ENCODE measurements around the gene FANK1. TPM values are rescaled to one million over a fixed set of nuclear protein-coding genes. Genes with fewer than 3 reads are reported as not detected.

The FANK1 gene
- total and polyA plus RNA-seq, 4 donors: 1.3 to 6.1 (median 1.9) TPM

- no peaks in the 10 kb centered on the region for H3K4me1 ChIP-seq (ENCODE audit: control insufficient read depth in 1 of 2, insufficient read depth in 2 of 2, low read length in 2 of 2)
- intact Hi-C loops (cut with DNase I): no loop called here
- H3K4me3 ChIP-seq (ENCODE audit: low read length in 2 of 2): no peak overlapping the region
- H3K27me3 ChIP-seq (ENCODE audit: control insufficient read depth in 1 of 2, insufficient read depth in 2 of 2, low read length in 1 of 2): no peaks in the 10 kb centered on the region
- no peak for ATAC-seq (ENCODE audit: low FRiP score)
- no peaks in the 10 kb centered on the region for H3K9me3 ChIP-seq (ENCODE audit: control insufficient read depth, low read length)
- no peaks in the 10 kb centered on the region for H3K36me3 ChIP-seq (ENCODE audit: control insufficient read depth in 1 of 2, insufficient read depth in 2 of 2, low read length in 1 of 2)
- DNase-seq: no peak
- 92 to 93% methylated on average over 8 of the region's 8 CpGs for WGBS, 2 donors
- H3K27ac ChIP-seq (ENCODE audit: low read depth in 1 of 2, low read length in 2 of 2): no peak overlapping the region
These were observed 161.1 kb downstream of the FANK1 start for GRCh38 chr10:126057494-126057893.

GRCh38 chr10:126058104-126058503 is 161.7 kb downstream of the FANK1 start:
- intact Hi-C loops (cut with DNase I): no loop called here
- no peak for ATAC-seq (ENCODE audit: low FRiP score)
- DNase-seq: no peak
- Histone ChIP-seq H3K4me3 (ENCODE audit: low read length in 2 of 2) (no peak overlapping the region), H3K27me3 (ENCODE audit: control insufficient read depth in 1 of 2, insufficient read depth in 2 of 2, low read length in 1 of 2) (no peaks in the 10 kb centered on the region), H3K27ac (ENCODE audit: low read depth in 1 of 2, low read length in 2 of 2) (no peak overlapping the region), H3K36me3 (ENCODE audit: control insufficient read depth in 1 of 2, insufficient read depth in 2 of 2, low read length in 1 of 2) (no peaks in the 10 kb centered on the region), H3K4me1 (ENCODE audit: control insufficient read depth in 1 of 2, insufficient read depth in 2 of 2, low read length in 2 of 2) (peaks cover 0 to 3% of the 10 kb centered on the region in 2 donors), H3K9me3 (ENCODE audit: control insufficient read depth, low read length) (no peaks in the 10 kb centered on the region)
- 78 to 84% methylated on average over 6 of the region's 6 CpGs for WGBS, 2 donors

GRCh38 chr10:126058507-126058906 is 162.1 kb downstream of the FANK1 start:
- no peak for ATAC-seq (ENCODE audit: low FRiP score)

More at GRCh38 chr10:126058507-126058906, 162.1 kb downstream of the FANK1 start:
- Histone ChIP-seq H3K9me3 (ENCODE audit: control insufficient read depth, low read length) (no peaks in the 10 kb centered on the region), H3K4me3 (ENCODE audit: low read length in 2 of 2) (no peak overlapping the region), H3K36me3 (ENCODE audit: control insufficient read depth in 1 of 2, insufficient read depth in 2 of 2, low read length in 1 of 2) (no peaks in the 10 kb centered on the region), H3K27ac (ENCODE audit: low read depth in 1 of 2, low read length in 2 of 2) (no peak overlapping the region), H3K27me3 (ENCODE audit: control insufficient read depth in 1 of 2, insufficient read depth in 2 of 2, low read length in 1 of 2) (no peaks in the 10 kb centered on the region), H3K4me1 (ENCODE audit: control insufficient read depth in 1 of 2, insufficient read depth in 2 of 2, low read length in 2 of 2) (peaks cover 0 to 3% of the 10 kb centered on the region in 2 donors)
- intact Hi-C loops (cut with DNase I): no loop called here
- 84 to 88% methylated on average over 9 of the region's 9 CpGs for WGBS, 2 donors
- no peak for DNase-seq

Other genes starting within 250 kb of the FANK1 start
- gene TEX36, start 213.4 kb upstream of the FANK1 start, total RNA-seq: not detected
- not detected for gene TEX36, start 213.4 kb upstream of the FANK1 start, polyA plus RNA-seq
- gene EDRF1, start 176.9 kb upstream of the FANK1 start, total RNA-seq: 10 to 100 TPM; 22.3 to 27.8 TPM
- 10 to 100 TPM in 1 of 2 donors, 1 to 10 TPM in 1; 7.5 to 23.6 TPM for gene EDRF1, start 176.9 kb upstream of the FANK1 start, polyA plus RNA-seq
- under 1 TPM; 0.16 to 0.33 TPM for gene MMP21, start 120.7 kb upstream of the FANK1 start, total RNA-seq
- gene MMP21, start 120.7 kb upstream of the FANK1 start, polyA plus RNA-seq: not detected
- gene UROS, start 73.3 kb upstream of the FANK1 start, total RNA-seq: 10 to 100 TPM; 23.2 to 29.9 TPM
- gene UROS, start 73.3 kb upstream of the FANK1 start, polyA plus RNA-seq: 10 to 100 TPM; 32.9 to 39.1 TPM
- gene BCCIP, start 73.0 kb upstream of the FANK1 start, total RNA-seq: 10 to 100 TPM; 30.5 to 36.1 TPM
- gene BCCIP, start 73.0 kb upstream of the FANK1 start, polyA plus RNA-seq: 10 to 100 TPM; 40.7 to 55.0 TPM
- 10 to 100 TPM; 21.2 to 22.6 TPM for gene DHX32, start 15.3 kb upstream of the FANK1 start, total RNA-seq
- 10 to 100 TPM in 1 of 2 donors, 1 to 10 TPM in 1; 9.5 to 10.7 TPM for gene DHX32, start 15.3 kb upstream of the FANK1 start, polyA plus RNA-seq